Activated T-cell treated with anti-CD3 and anti-CD28 coated beads for 48 hours (primary cell): ENCODE data around the gene LGR6.
"Not testable (repeated sequence)": the region's sequence is repeated elsewhere in the genome, so short reads cannot be mapped to it uniquely, and the experiment has no call there.

ENCODE experiments used
- DNase-seq: peaks from one replicate; pipeline ENCODE4 v3.0.0-alpha.2; 2020; ENCODE audit warnings: low read depth

LGR6 gene

DNA sequence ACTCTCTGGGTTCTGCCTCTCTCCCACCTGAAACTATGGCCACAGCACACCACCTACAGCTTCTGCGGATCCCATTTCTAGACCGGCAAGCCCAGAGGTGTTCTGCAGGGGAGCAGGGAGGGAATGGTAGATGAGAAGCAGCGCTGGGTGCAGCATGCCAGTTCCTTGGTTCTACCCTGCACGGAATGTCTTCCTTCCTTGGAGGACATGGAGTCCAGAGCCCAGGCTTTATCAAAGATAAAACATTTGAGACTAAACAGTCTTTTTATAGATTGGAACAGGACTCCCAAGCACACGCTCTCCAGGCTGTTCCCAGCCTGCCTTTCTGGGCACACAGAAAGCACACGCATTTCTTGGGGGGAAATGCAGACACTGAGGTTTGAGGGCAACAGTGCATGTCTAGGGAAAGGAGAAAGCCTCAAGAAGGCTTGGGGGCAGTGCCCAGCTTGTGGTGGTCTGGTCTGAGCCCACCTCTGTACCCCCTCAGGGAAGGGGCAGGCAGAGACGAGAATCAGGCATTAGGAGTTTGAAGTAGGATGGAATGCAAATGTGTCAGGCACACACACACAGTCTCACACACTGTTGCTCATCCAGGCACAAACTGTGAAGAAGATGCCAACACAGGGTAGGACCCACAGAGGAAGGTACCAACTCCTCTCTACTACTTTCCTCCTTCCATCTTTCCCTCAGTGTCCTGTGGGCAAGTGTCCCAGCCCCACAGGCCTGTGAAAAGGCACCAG, 29.7 kb downstream of the LGR6 start:
- no peak for DNase-seq

DNA sequence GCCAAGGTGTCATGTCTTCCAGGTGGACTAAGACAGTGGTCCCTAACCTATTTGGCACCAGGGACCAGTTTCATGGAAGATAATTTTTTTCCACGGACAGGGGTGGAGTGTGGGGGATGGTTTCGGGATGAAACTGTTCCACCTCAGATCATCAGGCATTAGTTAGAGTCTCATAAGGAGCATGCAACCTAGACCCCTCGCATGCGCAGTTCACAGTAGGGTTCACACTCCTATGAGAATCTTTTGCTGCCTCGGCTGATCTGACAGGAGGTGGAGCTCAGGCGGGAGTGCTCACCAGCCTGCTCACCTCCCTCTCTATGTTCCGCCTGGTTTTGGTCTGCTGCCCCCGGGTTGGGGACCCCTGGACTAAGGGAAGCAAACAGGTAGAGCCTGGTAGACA, 30.9 kb downstream of the LGR6 start:
- DNase-seq, result no peak

- DNase-seq, result no peak
These were observed 31.5 kb downstream of the LGR6 start for GRCh38 chr1:202225131-202225530.

DNA sequence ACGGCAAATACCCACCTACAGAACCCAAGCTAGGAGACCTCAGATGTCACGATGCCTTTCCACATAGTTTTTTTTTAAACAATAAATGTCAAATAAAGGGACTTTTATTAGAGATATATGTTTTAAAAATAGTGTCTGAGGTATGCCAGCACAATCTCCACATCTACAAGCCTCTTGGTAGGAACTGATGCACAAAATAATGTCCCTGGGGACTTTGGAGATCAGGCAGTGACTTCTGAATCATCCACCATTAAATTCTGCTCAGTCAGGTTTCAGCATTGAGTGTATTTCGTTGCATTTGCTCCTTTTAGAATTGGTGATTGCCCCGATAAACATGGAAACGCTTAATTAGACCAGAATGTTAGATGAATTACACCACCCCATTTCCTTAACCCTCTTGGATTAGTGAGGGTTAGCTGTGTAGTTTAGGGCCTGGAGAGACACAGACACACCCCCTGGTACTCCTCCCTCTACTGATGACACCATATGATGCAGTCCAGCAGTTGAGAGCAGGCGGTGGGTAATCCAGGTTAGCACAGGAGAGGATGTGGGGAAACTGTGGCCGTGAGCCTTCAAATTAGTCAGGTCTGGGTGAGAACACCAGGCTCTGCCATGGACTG, 33.6 kb downstream of the LGR6 start:
- no peak for DNase-seq

GRCh38 chr1:202227997-202228401, 34.4 kb downstream of the LGR6 start:
- no peak for DNase-seq

DNA sequence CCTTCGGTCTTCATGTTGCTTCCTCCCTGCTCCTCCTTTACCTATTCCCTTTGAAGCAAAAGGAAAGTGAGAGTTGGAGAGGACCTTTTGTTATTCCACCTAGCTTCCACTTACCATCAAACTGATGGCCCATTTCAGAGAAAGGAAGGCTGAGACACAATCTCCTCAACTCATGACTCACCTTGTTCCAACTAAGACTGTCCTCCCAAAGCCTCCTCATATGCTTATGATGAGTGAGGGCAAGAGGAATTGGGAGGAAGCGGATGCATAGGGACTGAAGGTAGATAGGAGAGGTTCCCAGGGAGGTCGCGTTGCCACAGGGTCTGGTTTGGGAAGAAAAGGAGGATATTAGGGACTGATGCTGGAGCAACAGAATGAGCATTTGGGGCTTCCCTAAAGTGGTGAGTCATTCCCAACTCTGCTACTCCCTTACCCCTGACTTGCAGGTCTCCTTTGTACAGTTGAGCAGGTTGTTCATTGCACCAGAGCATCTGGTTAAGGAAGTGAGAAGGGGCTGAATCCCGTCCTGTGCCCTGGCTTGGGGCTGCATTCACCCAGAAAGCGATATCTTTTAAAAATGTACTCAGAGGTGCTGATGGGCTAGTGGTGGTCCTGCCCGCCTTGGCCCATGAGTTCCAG, 35.0 kb downstream of the LGR6 start:
- no peak for DNase-seq

DNA sequence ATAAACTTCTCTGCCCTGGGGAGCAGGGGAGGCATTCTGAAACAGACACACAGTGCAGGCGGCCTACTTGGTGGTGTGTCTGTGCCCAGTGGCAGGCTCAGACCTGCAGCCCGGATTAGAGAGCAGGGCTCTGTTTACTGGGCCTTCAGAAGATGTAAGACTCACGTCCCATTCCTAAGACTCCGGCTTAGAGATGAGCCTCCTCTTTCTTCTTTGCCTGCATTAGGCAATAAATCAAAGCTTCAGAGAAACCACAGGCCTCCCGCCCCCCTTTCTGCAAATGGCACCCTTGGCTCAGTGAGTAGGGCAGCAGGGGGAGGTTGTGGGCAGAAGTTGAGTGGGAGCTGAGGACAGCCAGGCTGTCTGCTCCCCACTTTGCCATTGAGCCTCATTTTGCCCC, 35.8 kb downstream of the LGR6 start:
- DNase-seq, result no peak

GRCh38 chr1:202230061-202230938, 36.7 kb downstream of the LGR6 start:
- no peak for DNase-seq

GRCh38 chr1:202230939-202231645, 37.5 kb downstream of the LGR6 start:
- DNase-seq, result no peak

DNA sequence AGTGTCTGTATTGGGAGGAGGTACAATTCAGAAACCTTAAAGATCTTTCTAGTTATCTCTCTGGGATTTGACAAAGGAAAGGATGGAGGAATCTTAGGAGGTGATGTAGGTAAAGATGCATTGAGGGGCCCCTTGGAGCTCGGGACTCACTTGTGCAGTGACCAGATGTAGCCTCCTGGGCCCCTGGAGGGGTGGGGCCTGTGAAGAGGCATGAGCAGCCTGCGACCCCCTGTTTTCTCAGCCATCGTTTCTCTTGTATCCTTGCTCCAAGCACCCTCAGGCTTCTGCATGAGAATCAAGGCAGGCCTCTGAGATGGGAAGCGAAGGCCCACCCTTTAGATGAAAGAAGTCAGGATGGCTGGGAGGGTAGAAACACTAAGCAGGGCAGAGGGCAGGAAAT, 39.6 kb downstream of the LGR6 start:
- DNase-seq, result no peak

DNA sequence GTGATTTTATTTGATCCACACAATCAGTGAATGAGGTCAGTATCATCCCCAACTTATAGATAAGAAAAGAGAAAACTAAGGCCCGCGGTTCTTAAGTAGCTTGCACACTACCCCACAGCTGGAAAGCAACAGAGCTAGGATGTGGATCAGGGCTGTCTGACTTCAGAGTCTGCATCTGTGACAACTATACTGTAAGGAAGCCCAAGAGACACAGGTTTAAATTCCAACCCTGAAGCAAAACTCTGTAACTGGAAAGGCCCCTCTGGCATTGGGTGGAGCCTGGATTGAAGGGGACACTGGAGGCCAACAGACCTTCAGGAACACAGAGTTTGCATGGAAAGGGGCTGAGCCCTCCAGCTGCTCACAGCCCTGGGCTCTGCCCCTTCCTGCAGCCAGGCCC, 40.2 kb downstream of the LGR6 start:
- no peak for DNase-seq

- DNase-seq, result no peak
These were observed 40.9 kb downstream of the LGR6 start for GRCh38 chr1:202234331-202235002.

- DNase-seq, result no peak
These were observed 41.5 kb downstream of the LGR6 start for GRCh38 chr1:202235003-202235660.

DNA sequence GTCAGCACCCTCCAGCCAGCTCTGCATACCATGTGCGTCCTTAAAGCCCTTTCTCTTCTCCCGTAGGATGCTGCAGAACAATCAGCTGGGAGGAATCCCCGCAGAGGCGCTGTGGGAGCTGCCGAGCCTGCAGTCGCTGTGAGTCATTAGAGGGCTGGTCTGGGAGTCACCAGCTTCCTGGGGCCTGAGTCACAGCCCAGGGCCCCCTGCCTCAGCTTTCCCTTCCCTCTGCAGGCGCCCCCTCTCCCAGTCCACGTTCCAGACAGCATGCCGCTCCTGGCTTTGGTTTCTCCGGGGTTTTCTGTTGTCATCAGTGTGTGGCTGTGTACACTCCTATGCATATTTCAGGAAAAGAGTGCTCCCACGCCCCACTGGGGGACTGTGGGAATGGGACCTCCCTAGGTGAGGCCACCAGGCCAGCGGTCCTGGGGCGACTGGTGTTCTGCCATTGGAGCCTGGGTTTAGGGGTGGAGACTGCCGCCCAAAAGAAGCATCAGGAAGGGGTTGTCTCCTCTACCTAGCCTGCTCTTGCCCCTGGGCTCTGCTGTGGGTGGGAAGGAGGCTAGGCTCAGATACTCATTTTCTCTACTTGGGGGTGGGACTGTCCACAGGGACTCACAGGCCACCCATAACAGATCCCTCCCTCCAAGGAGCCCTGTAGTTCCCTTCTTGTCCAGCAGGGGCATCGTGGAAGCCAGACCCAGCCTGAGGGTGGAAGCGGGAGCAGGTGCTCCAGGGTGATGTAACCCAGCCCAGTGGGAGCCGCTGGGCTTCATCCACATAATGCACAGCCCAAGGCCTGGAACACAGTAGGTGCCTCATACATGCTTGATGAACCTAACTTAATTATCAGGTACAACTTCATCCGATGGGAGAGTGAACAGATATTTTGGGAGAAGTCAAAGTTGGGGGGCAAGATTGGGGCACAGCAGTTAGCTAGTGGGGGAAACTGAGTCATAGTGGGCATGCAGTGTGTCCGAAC, 42.5 kb downstream of the LGR6 start:
- DNase-seq, result peak; percentile 64

- DNase-seq, result peak; percentile 25
These were observed 43.5 kb downstream of the LGR6 start for GRCh38 chr1:202237052-202237451.

DNA sequence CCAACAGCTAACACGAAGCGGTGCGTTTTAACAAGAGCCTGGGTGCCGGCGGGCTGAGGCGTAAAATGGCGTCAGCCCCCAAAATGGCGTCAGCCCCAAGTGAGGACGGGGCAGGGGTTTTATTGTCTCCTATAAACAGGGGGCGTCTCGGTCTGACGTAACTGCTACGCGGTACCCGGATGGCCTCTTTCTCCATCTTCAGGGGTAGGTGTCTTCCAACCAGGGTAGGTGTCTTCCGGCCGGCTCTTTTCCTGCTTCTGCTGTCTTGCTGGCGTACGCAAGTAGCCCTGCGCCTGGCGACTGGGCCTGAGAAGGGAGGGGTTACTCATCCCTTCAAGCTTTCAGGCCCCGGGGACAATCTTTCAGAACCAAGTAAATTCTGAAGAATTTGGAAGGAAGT, 45.3 kb downstream of the LGR6 start:
- no peak for DNase-seq

GRCh38 chr1:202240226-202240625, 46.6 kb downstream of the LGR6 start:
- not testable (repeated sequence) for DNase-seq

DNA sequence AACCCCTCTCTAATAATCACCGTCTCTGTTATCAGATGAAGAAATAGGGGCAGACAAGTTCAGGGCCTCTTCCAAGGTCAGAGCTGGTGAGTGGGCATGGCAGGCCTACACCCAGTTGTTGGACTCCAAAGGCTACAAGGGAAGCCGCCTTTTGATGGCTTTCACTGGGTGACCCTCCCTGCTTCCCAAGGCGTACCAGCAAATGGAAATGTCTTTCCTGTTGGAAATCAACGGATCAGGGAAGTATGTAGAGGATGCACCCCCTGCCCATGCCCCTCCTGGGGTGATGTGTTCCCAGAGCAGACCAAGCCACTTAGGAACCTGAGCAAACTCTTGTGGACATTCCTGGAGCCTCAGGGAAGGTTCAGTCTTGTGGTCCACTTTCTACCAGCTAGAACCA, 47.4 kb downstream of the LGR6 start:
- no peak for DNase-seq

GRCh38 chr1:202241376-202242079, 47.9 kb downstream of the LGR6 start:
- DNase-seq, result no peak
